Naive thymus-derived CD8-positive, alpha-beta T cell (primary cell): ENCODE data around the gene CACNA1F. TPM values are rescaled to one million over a fixed set of nuclear protein-coding genes. Genes with fewer than 3 reads are reported as not detected.

Experiments
- ATAC-seq, 2 donors: fragments of 150-1000 bp; cut with Tn5 transposase in 1 of 2; sonication (Bioruptor Pico), chemical (Tn5 transposase) in 1 of 2; 1 replicate in 1 of 2; 2 replicates in 1 of 2; pipeline ENCODE4 v1.10.0; 2021; ENCODE audit warnings: mild to moderate bottlenecking in 2 of 2, moderate library complexity in 2 of 2
- POLR2A ChIA-PET: fragments of 350-600 bp; sonication (Branson Sonifier 250); formaldehyde crosslinking; loops from one replicate; lab custom pipeline; 2021; ENCODE audit warnings: antibody characterized with exemption; lab: Charles Lee
- DNase-seq, 10 donors: peaks; one replicate each; pipeline versions ENCODE4 v3.0.0 to v3.0.0-alpha.2; 2020 to 2022
- H3K27ac Mint-ChIP-seq, 10 donors: one replicate each; pipeline ENCODE4 v1.8.0; 2020 to 2022; ENCODE audit warnings: mild to moderate bottlenecking in 10 of 10, mixed read lengths in 10 of 10, moderate library complexity in 4 of 10, inconsistent platforms in 1 of 10
- H3K27me3 Mint-ChIP-seq, 5 donors: one replicate each; pipeline ENCODE4 v1.8.0; 2021 to 2022; ENCODE audit warnings: mixed read lengths in 5 of 5
- H3K36me3 Mint-ChIP-seq, 3 donors: one replicate each; pipeline ENCODE4 v1.8.0; 2020 to 2022; ENCODE audit warnings: mixed read lengths in 3 of 3, mild to moderate bottlenecking in 2 of 3, inconsistent platforms in 1 of 3
- H3K4me1 Mint-ChIP-seq, 4 donors: one replicate each; pipeline ENCODE4 v1.8.0; 2021 to 2022; ENCODE audit warnings: mixed read lengths in 4 of 4
- H3K4me3 Mint-ChIP-seq, 10 donors: one replicate each; pipeline ENCODE4 v1.8.0; 2020 to 2022; ENCODE audit warnings: mild to moderate bottlenecking in 10 of 10, mixed read lengths in 10 of 10, moderate library complexity in 6 of 10, inconsistent platforms in 1 of 10
- H3K9me3 Mint-ChIP-seq, 9 donors: one replicate each; pipeline ENCODE4 v1.8.0; 2020 to 2022; ENCODE audit warnings: mixed read lengths in 9 of 9, mild to moderate bottlenecking in 3 of 9, inconsistent platforms in 1 of 9, moderate library complexity in 1 of 9
- polyA plus RNA-seq, 3 donors: library from polyadenylated mRNA; unstranded; fragments of 300-500 nt; fragmentation: Illumina TruSeq; gene quantifications; one replicate each; pipeline ENCODE4 v1.2.3, GENCODE V29; 2021
- total RNA-seq, 8 experiments: library from RNA in 2 of 8; stranded (reverse) in 2 of 8; gene quantifications; one replicate each; pipeline ENCODE4 v1.2.3 and lab custom pipeline; 2021 to 2026

The CACNA1F gene
- total and polyA plus RNA-seq, 5 experiments from 2014 or later = 0.02 to 3.8 (median 3.6) TPM; not detected in 2

GRCh38 chrX:49269010-49269766, 36.0 kb upstream of the CACNA1F start:
- Mint-ChIP-seq H3K27me3 (no peaks in the 10 kb centered on the region), H3K9me3 (no peaks in the 10 kb centered on the region)
- DNase-seq = peak; percentile 77 to 98 (median 94)

GRCh38 chrX:49268702-49269009, 35.5 kb upstream of the CACNA1F start:
- Mint-ChIP-seq H3K27ac (peak overlapping the region; percentile 99 to 100 (median 100)), H3K9me3 (no peaks in the 10 kb centered on the region), H3K27me3 (no peaks in the 10 kb centered on the region), H3K36me3 (no peaks in the 10 kb centered on the region), H3K4me1 (peaks cover 5 to 44% (median 38%) of the 10 kb centered on the region in 4 donors), H3K4me3 (peak overlapping the region; percentile 85 to 99 (median 98))
- POLR2A ChIA-PET = interaction anchor here (0.7 to 3.7 kb wide), 12 partner anchors 8 to 195 kb away, joined by 3 to 36 read pairs (median 6); partner anchors contain the start of genes CCDC22 and PRAF2
- ATAC-seq (no peak), DNase-seq (no peak)

More at GRCh38 chrX:49269010-49269766, 36.0 kb upstream of the CACNA1F start:
- Mint-ChIP-seq H3K4me1 (peaks cover 5 to 49% (median 42%) of the 10 kb centered on the region in 4 donors), H3K36me3 (no peaks in the 10 kb centered on the region), H3K4me3 (peak overlapping the region; percentile 85 to 99 (median 98)), H3K27ac (peak overlapping the region; percentile 99 to 100 (median 100))
- peak; percentile 81 to 82 for ATAC-seq
- POLR2A ChIA-PET = interaction anchor here (0.6 to 3.7 kb wide), 12 partner anchors 9 to 403 kb away, joined by 3 to 36 read pairs (median 6); partner anchors contain the start of genes CCDC22 and PRAF2

- Mint-ChIP-seq H3K4me1 (peaks cover 5 to 31% (median 24%) of the 10 kb centered on the region in 4 donors), H3K27me3 (no peaks in the 10 kb centered on the region), H3K27ac (peak overlapping the region in 3 of 10 donors; percentile 66 to 100 (median 70)), H3K36me3 (no peaks in the 10 kb centered on the region), H3K9me3 (no peaks in the 10 kb centered on the region), H3K4me3 (peak overlapping the region in 1 of 10 donors; percentile 85)
- no peak for DNase-seq
- no peak for ATAC-seq
- POLR2A ChIA-PET = interaction anchor here (0.8 kb wide), 1 partner anchor 31 kb away, joined by 3 read pairs; the partner anchor contains the start of gene CCDC22
Measured at GRCh38 chrX:49266523-49267445, 33.6 kb upstream of the CACNA1F start.

GRCh38 chrX:49264460-49264859, 31.3 kb upstream of the CACNA1F start, which contains the start of gene FOXP3:
Gene FOXP3 (minus strand): TSS chrX:49264710. CDS start chrX:49258505, 6,205 bp downstream.
- Mint-ChIP-seq H3K4me1 (peaks cover 4 to 27% (median 16%) of the 10 kb centered on the region in 4 donors), H3K36me3 (no peaks in the 10 kb centered on the region), H3K9me3 (no peaks in the 10 kb centered on the region), H3K4me3 (no peak within 1 kb of the TSS), H3K27ac (no peak within 1 kb of the TSS), H3K27me3 (no peaks in the 10 kb centered on the region)
- DNase-seq (no peak), ATAC-seq (no peak)
- POLR2A ChIA-PET = interaction anchor here (2.2 kb wide), 1 partner anchor 9 kb away, joined by 5 read pairs; no protein-coding TSS in a partner anchor

GRCh38 chrX:49263631-49264030, 30.5 kb upstream of the CACNA1F start:
- no peak for DNase-seq
- Mint-ChIP-seq H3K27ac (no peak overlapping the region), H3K9me3 (no peaks in the 10 kb centered on the region), H3K27me3 (no peaks in the 10 kb centered on the region), H3K4me3 (no peak overlapping the region), H3K4me1 (peaks cover 9 to 30% (median 18%) of the 10 kb centered on the region in 4 donors), H3K36me3 (no peaks in the 10 kb centered on the region)
- ATAC-seq = no peak
- POLR2A ChIA-PET = interaction anchor here (0.7 to 2.2 kb wide), 2 partner anchors 10 to 770 kb away, joined by 4 to 5 read pairs; no protein-coding TSS in a partner anchor

GRCh38 chrX:49262603-49263002, 29.5 kb upstream of the CACNA1F start:
- Mint-ChIP-seq H3K27ac (peak overlapping the region in 1 of 10 donors; percentile 24), H3K27me3 (no peaks in the 10 kb centered on the region), H3K4me1 (peaks cover 9 to 29% (median 20%) of the 10 kb centered on the region in 4 donors), H3K36me3 (no peaks in the 10 kb centered on the region), H3K4me3 (no peak overlapping the region), H3K9me3 (no peaks in the 10 kb centered on the region)
- ATAC-seq (no peak), DNase-seq (no peak)
- POLR2A ChIA-PET = no interaction called here

GRCh38 chrX:49260221-49260985, 27.3 kb upstream of the CACNA1F start:
- no peaks in the 10 kb centered on the region for H3K9me3 Mint-ChIP-seq
- no peak for DNase-seq
- H3K4me3 Mint-ChIP-seq = peak overlapping the region in 1 of 10 donors; percentile 14
- peaks cover 9 to 33% (median 26%) of the 10 kb centered on the region in 4 donors for H3K4me1 Mint-ChIP-seq
- no peaks in the 10 kb centered on the region for H3K27me3 Mint-ChIP-seq
- peak overlapping the region in 3 of 10 donors; percentile 28 to 75 (median 65) for H3K27ac Mint-ChIP-seq
- ATAC-seq = no peak
- POLR2A ChIA-PET = interaction anchor here (0.9 kb wide), 1 partner anchor 8 kb away, joined by 3 read pairs; no protein-coding TSS in a partner anchor
- H3K36me3 Mint-ChIP-seq = no peaks in the 10 kb centered on the region

GRCh38 chrX:49258749-49259124, 25.6 kb upstream of the CACNA1F start:
- DNase-seq (no peak), ATAC-seq (no peak)
- Mint-ChIP-seq H3K27ac (peak overlapping the region in 8 of 10 donors; percentile 1 to 89 (median 66)), H3K9me3 (no peaks in the 10 kb centered on the region), H3K27me3 (no peaks in the 10 kb centered on the region), H3K36me3 (no peaks in the 10 kb centered on the region), H3K4me3 (peak overlapping the region in 4 of 10 donors; percentile 2 to 51 (median 12)), H3K4me1 (peaks cover 9 to 30% (median 26%) of the 10 kb centered on the region in 4 donors)
- POLR2A ChIA-PET = interaction anchor here (0.7 to 4.0 kb wide), 4 partner anchors 11 to 24 kb away, joined by 3 to 36 read pairs (median 5); partner anchors contain the start of gene PPP1R3F

GRCh38 chrX:49257846-49258748, 25.0 kb upstream of the CACNA1F start:
- peak; percentile 70 to 76 for ATAC-seq
- H3K9me3 Mint-ChIP-seq = no peaks in the 10 kb centered on the region
- no peaks in the 10 kb centered on the region for H3K27me3 Mint-ChIP-seq
- peaks cover 9 to 30% (median 26%) of the 10 kb centered on the region in 4 donors for H3K4me1 Mint-ChIP-seq
- peak overlapping the region in 9 of 10 donors; percentile 12 to 73 (median 53) for H3K4me3 Mint-ChIP-seq
- DNase-seq = peak in 2 of 10 donors; percentile 4 to 27
- peak overlapping the region in 8 of 10 donors; percentile 25 to 85 (median 61) for H3K27ac Mint-ChIP-seq
- no peaks in the 10 kb centered on the region for H3K36me3 Mint-ChIP-seq
- POLR2A ChIA-PET = interaction anchor here (0.7 to 4.0 kb wide), 4 partner anchors 10 to 102 kb away, joined by 4 to 36 read pairs (median 5); partner anchors contain the start of gene PPP1R3F

GRCh38 chrX:49257074-49257790, 24.1 kb upstream of the CACNA1F start:
- H3K27me3 Mint-ChIP-seq = no peaks in the 10 kb centered on the region
- POLR2A ChIA-PET = interaction anchor here (0.9 to 4.0 kb wide), 4 partner anchors 9 to 101 kb away, joined by 3 to 36 read pairs (median 4); partner anchors contain the start of genes CCDC22 and PPP1R3F
- no peaks in the 10 kb centered on the region for H3K9me3 Mint-ChIP-seq
- DNase-seq (no peak), ATAC-seq (peak; percentile 36 to 45)
- H3K36me3 Mint-ChIP-seq = peaks cover 0 to 3% (median 0%) of the 10 kb centered on the region in 3 donors
- H3K27ac Mint-ChIP-seq = peak overlapping the region in 7 of 10 donors; percentile 21 to 85 (median 53)
- H3K4me3 Mint-ChIP-seq = peak overlapping the region in 5 of 10 donors; percentile 38 to 72 (median 56)
- H3K4me1 Mint-ChIP-seq = peaks cover 13 to 30% (median 26%) of the 10 kb centered on the region in 4 donors
